Lung (tissue), 12 donors: ENCODE data around the gene TK2. TPM values are rescaled to one million over a fixed set of nuclear protein-coding genes. Genes with fewer than 3 reads are reported as not detected.

Experiments
- ATAC-seq: fragments of 200-7000 bp; cut with Tn5 transposase; one replicate; pipeline ENCODE4 v1.9.1; 2020; ENCODE audit warnings: moderate number of reproducible peaks; ENCODE audit not compliant: insufficient read depth, low FRiP score
- DNase-seq, 3 donors: peaks; one replicate each; pipeline ENCODE4 v3.0.0-alpha.2; 2013 to 2017
- H3K27ac ChIP-seq, 2 donors: one replicate each; pipeline ENCODE4 v1.5.1; 2013; ENCODE audit warnings: mild to moderate bottlenecking in 2 of 2, moderate library complexity in 2 of 2, control low read depth in 1 of 2, inconsistent platforms in 1 of 2, low read depth in 1 of 2, low read length in 1 of 2
- H3K27me3 ChIP-seq, 3 donors: one replicate each; pipeline ENCODE4 v1.5.1; 2013; ENCODE audit warnings: low read length in 2 of 3; ENCODE audit not compliant: control insufficient read depth in 3 of 3, insufficient read depth in 3 of 3
- H3K36me3 ChIP-seq, 4 donors: one replicate each; pipeline ENCODE4 v1.5.1; 2013; ENCODE audit warnings: low read length in 4 of 4, mild to moderate bottlenecking in 1 of 4, moderate library complexity in 1 of 4; ENCODE audit not compliant: control insufficient read depth in 4 of 4, insufficient read depth in 4 of 4
- H3K4me1 ChIP-seq, 5 donors: one replicate each; pipeline ENCODE4 v1.5.1; 2013; ENCODE audit warnings: low read length in 5 of 5, mild to moderate bottlenecking in 2 of 5, moderate library complexity in 1 of 5; ENCODE audit not compliant: control insufficient read depth in 5 of 5, insufficient read depth in 5 of 5
- H3K4me3 ChIP-seq: one replicate; pipeline ENCODE4 v1.5.1; 2013; ENCODE audit warnings: mild to moderate bottlenecking, control low read depth, moderate library complexity
- H3K9ac ChIP-seq, 2 donors: one replicate each; pipeline ENCODE4 v1.5.1; 2013; ENCODE audit warnings: low read length in 2 of 2, control low read depth in 1 of 2; ENCODE audit not compliant: insufficient read depth in 1 of 2
- H3K9me3 ChIP-seq, 4 donors: one replicate each; pipeline ENCODE4 v1.5.1; 2013; ENCODE audit warnings: low read length in 3 of 4, mild to moderate bottlenecking in 1 of 4, moderate library complexity in 1 of 4; ENCODE audit not compliant: control insufficient read depth in 4 of 4, insufficient read depth in 3 of 4
- CTCF ChIP-seq: IDR thresholded peaks from 2 replicates; pipeline ENCODE4 v1.5.1; 2012; ENCODE audit warnings: mild to moderate bottlenecking; ENCODE audit errors: control extremely low read depth, extremely low read depth
- WGBS, 2 donors: extraction: QIAGEN DNeasy Blood & Tissue Kit; methylation state at CpG; one replicate each; pipeline ENCODE4 v1.1.7; 2013; 5-methylcytosine and 5-hydroxymethylcytosine counted together
- polyA plus RNA-seq, 2 donors: library from polyadenylated mRNA; stranded (reverse); fragments of 200-250 nt; gene quantifications; one replicate each; pipeline ENCODE4 v1.2.1, GENCODE V29; 2013
- total RNA-seq, 2 donors: library from RNA; depleted of rRNA in 1 of 2; stranded (reverse); fragments of >200 nt in 1 of 2; gene quantifications; one replicate each; pipeline ENCODE4 v1.2.1, GENCODE V29; 2014 to 2021
- donor health status: control.
- donor health status: control.
- donor health status: Bipolar disorder and iron deficiency.
- donor health status: healthy.
- donor health status: DM: yes; HTN: yes; CAD: no.

Gene TK2
- total and polyA plus RNA-seq, 4 donors, result 13.1 to 37.7 (median 25.0) TPM

GRCh38 chr16:66538910-66539309 is 11.0 kb downstream of the TK2 start:
- peaks cover 0 to 7% (median 0%) of the 10 kb centered on the region in 5 donors for H3K4me1 ChIP-seq
- H3K27me3 ChIP-seq, result no peaks in the 10 kb centered on the region
- no peak overlapping the region for H3K4me3 ChIP-seq
- no peak overlapping the region for H3K9ac ChIP-seq
- no peak overlapping the region for H3K27ac ChIP-seq
- ATAC-seq (no peak), DNase-seq (no peak)
- peaks cover 2 to 23% (median 16%) of the 10 kb centered on the region in 4 donors for H3K36me3 ChIP-seq
- H3K9me3 ChIP-seq, result no peaks in the 10 kb centered on the region
- no peak for TF ChIP-seq CTCF
- WGBS, 2 donors, result 71 to 93% methylated on average over 5 of the region's 5 CpGs

- Histone ChIP-seq H3K4me3 (no peak overlapping the region), H3K27ac (no peak overlapping the region), H3K9ac (no peak overlapping the region), H3K27me3 (no peaks in the 10 kb centered on the region), H3K4me1 (peaks cover 0 to 7% (median 0%) of the 10 kb centered on the region in 5 donors), H3K36me3 (peaks cover 2 to 24% (median 14%) of the 10 kb centered on the region in 4 donors), H3K9me3 (no peaks in the 10 kb centered on the region)
- ATAC-seq (no peak), DNase-seq (no peak)
- WGBS, 2 donors, result 92% methylated on average over 2 of the region's 2 CpGs
- TF ChIP-seq CTCF, result no peak
Measured at GRCh38 chr16:66537236-66537635, 12.7 kb downstream of the TK2 start.

- WGBS, 2 donors, result 93 to 97% methylated on average over 4 of the region's 4 CpGs
- no peaks in the 10 kb centered on the region for H3K9me3 ChIP-seq
- DNase-seq, result no peak
- H3K36me3 ChIP-seq, result peaks cover 2 to 22% (median 16%) of the 10 kb centered on the region in 4 donors
- no peaks in the 10 kb centered on the region for H3K27me3 ChIP-seq
- ATAC-seq, result no peak
- no peak overlapping the region for H3K4me3 ChIP-seq
- TF ChIP-seq CTCF, result no peak
- H3K9ac ChIP-seq, result no peak overlapping the region
- H3K4me1 ChIP-seq, result peaks cover 0 to 7% (median 0%) of the 10 kb centered on the region in 5 donors
- H3K27ac ChIP-seq, result no peak overlapping the region
Measured at GRCh38 chr16:66536525-66536924, 13.4 kb downstream of the TK2 start.

GRCh38 chr16:66534376-66534799 is 15.5 kb downstream of the TK2 start:
- peaks cover 0 to 7% (median 0%) of the 10 kb centered on the region in 5 donors for H3K4me1 ChIP-seq
- no peaks in the 10 kb centered on the region for H3K27me3 ChIP-seq
- H3K27ac ChIP-seq, result no peak overlapping the region
- no peak overlapping the region for H3K9ac ChIP-seq
- H3K4me3 ChIP-seq, result no peak overlapping the region
- no peak for TF ChIP-seq CTCF
- ATAC-seq, result no peak
- DNase-seq, result no peak
- H3K9me3 ChIP-seq, result no peaks in the 10 kb centered on the region
- WGBS, 2 donors, result 83 to 100% methylated on average over 1 of the region's 1 CpG
- peaks cover 2 to 36% (median 31%) of the 10 kb centered on the region in 4 donors for H3K36me3 ChIP-seq
